Common myeloid progenitor, CD34-positive (primary cell): ENCODE data around the gene LPCAT2.

Experiments
- CTCF ChIA-PET: fragments of 350-600 bp; sonication (Branson Sonifier 250); formaldehyde crosslinking; loops from one replicate; lab custom pipeline; 2021; ENCODE audit warnings: antibody characterized with exemption; lab: Charles Lee
- POLR2A ChIA-PET: fragments of 350-600 bp; sonication (Branson Sonifier 250); formaldehyde crosslinking; loops from one replicate; lab custom pipeline; 2021; ENCODE audit warnings: antibody characterized with exemption; lab: Charles Lee
- DNase-seq, 3 donors: peaks; one replicate each; pipeline versions ENCODE4 v3.0.0 to v3.0.0-alpha.2; 2013
- H3K27ac ChIP-seq, 2 experiments: 1 replicate in 1 of 2; 2 replicates in 1 of 2; pipeline ENCODE4 v1.7.0; 2013; ENCODE audit warnings: inconsistent platforms in 2 of 2, low read length in 2 of 2, mild to moderate bottlenecking in 2 of 2, low read depth in 1 of 2, moderate library complexity in 1 of 2; ENCODE audit not compliant: severe bottlenecking in 2 of 2, insufficient read depth in 1 of 2, poor library complexity in 1 of 2
- H3K27me3 ChIP-seq, 5 experiments: replicated peaks in 2 of 5; 1 replicate in 3 of 5; 2 replicates in 2 of 5; pipeline versions ENCODE4 v1.6.1 to v1.7.0; 2013; ENCODE audit warnings: low read length in 4 of 5, mild to moderate bottlenecking in 2 of 5, moderate library complexity in 2 of 5, inconsistent platforms in 1 of 5; ENCODE audit not compliant: insufficient read depth in 5 of 5, control insufficient read depth in 4 of 5
- H3K36me3 ChIP-seq, 4 experiments: 1 replicate in 2 of 4; 2 replicates in 2 of 4; pipeline versions ENCODE4 v1.6.1 to v1.7.0; 2013; ENCODE audit warnings: low read length in 3 of 4, control low read depth in 1 of 4, mild to moderate bottlenecking in 1 of 4; ENCODE audit not compliant: control insufficient read depth in 4 of 4, insufficient read depth in 4 of 4
- H3K4me1 ChIP-seq, 4 experiments: 1 replicate in 3 of 4; 2 replicates in 1 of 4; pipeline versions ENCODE4 v1.6.1 to v1.7.1; 2013; ENCODE audit warnings: low read length in 3 of 4, mild to moderate bottlenecking in 3 of 4, control low read depth in 1 of 4, inconsistent platforms in 1 of 4, moderate library complexity in 1 of 4; ENCODE audit not compliant: control insufficient read depth in 4 of 4, insufficient read depth in 4 of 4; ENCODE audit errors: control extremely low read depth in 1 of 4
- H3K4me3 ChIP-seq, 7 experiments: 1 replicate in 4 of 7; 2 replicates in 3 of 7; pipeline versions ENCODE4 v1.5.1 to v1.7.0; 2013; ENCODE audit warnings: mild to moderate bottlenecking in 7 of 7, low read length in 6 of 7, moderate library complexity in 6 of 7, inconsistent platforms in 2 of 7, low read depth in 2 of 7, control low read depth in 1 of 7; ENCODE audit not compliant: insufficient read depth in 4 of 7, control insufficient read depth in 1 of 7; ENCODE audit errors: extremely low read depth in 1 of 7
- H3K9me3 ChIP-seq, 5 experiments: 1 replicate in 4 of 5; 2 replicates in 1 of 5; pipeline versions ENCODE4 v1.6.1 to v1.7.1; 2013; ENCODE audit warnings: low read length in 4 of 5, mild to moderate bottlenecking in 2 of 5, inconsistent platforms in 1 of 5, low read depth in 1 of 5, moderate library complexity in 1 of 5; ENCODE audit not compliant: control insufficient read depth in 4 of 5, insufficient read depth in 2 of 5; ENCODE audit errors: control extremely low read depth in 1 of 5
- WGBS: methylation state at CpG from one replicate; pipeline ENCODE4 v1.1.5; 2013; ENCODE audit not compliant: insufficient coverage; 5-methylcytosine and 5-hydroxymethylcytosine counted together

LPCAT2 gene

DNA sequence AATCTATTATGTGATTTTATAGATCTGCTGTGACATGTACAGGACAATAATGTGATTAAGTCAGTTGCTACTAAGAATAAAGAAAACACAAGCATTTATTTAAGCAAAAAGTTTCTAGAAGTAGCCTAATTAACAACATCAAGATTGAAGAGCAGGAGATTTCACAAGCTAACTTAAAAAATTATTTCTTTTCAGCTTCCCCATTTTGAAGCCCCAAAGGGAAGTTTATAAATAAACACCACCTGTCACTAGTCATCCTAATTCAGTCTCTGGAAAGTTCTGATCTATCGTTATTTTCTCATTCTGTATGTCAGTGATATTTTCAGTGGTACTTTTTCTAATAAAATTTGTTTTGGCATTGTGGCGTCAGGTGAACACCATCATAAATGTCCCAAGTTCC is 65.9 kb downstream of the LPCAT2 start:
- CTCF ChIA-PET: interaction anchor here (0.7 to 2.5 kb wide), 8 partner anchors 8 to 127 kb away, joined by 3 to 8 read pairs (median 3); partner anchors contain the start of gene CAPNS2
- Histone ChIP-seq H3K9me3 (no peaks in the 10 kb centered on the region), H3K27ac (peak overlapping the region in 1 of 2 experiments; percentile 35), H3K36me3 (peaks cover 14 to 43% (median 25%) of the 10 kb centered on the region in 4 experiments), H3K27me3 (no peaks in the 10 kb centered on the region), H3K4me3 (peak overlapping the region in 1 of 7 experiments; percentile 19), H3K4me1 (peaks cover 3 to 39% (median 14%) of the 10 kb centered on the region in 4 experiments)
- POLR2A ChIA-PET: no interaction called here
- DNase-seq: peak; percentile 15 to 71 (median 59)
- WGBS: no CpG with 5 or more reads among the region's 2 CpGs

DNA sequence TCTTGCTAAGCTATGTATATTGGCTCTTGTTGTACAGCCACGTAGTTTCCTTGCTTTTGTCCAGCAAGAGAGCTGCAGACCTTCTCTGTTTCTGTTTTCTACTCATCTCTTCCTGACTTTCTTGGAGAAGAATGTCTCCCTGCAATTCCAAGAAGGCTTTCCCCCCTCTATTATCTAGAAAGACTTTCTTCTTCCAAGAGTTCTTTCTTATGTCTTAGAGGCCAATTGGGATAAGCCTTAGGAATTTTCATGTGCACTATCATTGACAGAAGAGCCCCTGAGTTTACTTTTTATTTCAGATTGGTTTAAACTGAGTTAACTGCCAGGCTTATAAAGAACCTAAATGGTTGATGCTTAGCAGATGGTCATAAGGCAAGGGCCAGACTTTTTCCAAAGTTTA is 66.6 kb downstream of the LPCAT2 start:
- H3K4me3 ChIP-seq: peak overlapping the region in 1 of 7 experiments; percentile 19
- 100% methylated on average over 1 of the region's 1 CpG for WGBS
- H3K27me3 ChIP-seq: no peaks in the 10 kb centered on the region
- H3K36me3 ChIP-seq: peaks cover 14 to 46% (median 29%) of the 10 kb centered on the region in 4 experiments
- no peaks in the 10 kb centered on the region for H3K9me3 ChIP-seq
- H3K27ac ChIP-seq: no peak overlapping the region
- ChIA-PET POLR2A (no interaction called here), CTCF (interaction anchor here (0.8 to 1.9 kb wide), 6 partner anchors 9 to 111 kb away, joined by 3 to 4 read pairs (median 3); partner anchors contain the start of gene CAPNS2)
- peaks cover 3 to 39% (median 14%) of the 10 kb centered on the region in 4 experiments for H3K4me1 ChIP-seq
- DNase-seq: no peak

DNA sequence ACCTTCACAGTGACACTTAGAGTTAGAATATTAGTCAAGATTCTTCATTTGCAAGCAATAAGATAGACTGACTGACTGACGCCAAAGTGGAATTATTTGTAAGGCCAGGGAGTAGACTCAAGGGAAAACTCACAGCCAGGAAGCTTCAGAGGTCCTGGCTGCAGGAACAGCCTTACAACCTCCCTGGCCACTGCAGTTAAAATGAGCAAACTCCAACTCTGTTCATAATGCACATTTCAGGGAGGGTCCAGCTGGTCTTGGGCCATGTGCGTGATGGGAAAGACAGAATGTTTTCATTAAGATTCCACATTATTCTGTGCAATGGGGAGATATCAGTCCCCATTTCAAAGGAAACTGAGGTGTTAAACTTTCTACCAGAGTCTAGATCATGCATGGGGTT is 67.5 kb downstream of the LPCAT2 start:
- Histone ChIP-seq H3K4me1 (peaks cover 3 to 36% (median 14%) of the 10 kb centered on the region in 4 experiments), H3K27ac (no peak overlapping the region), H3K36me3 (peaks cover 16 to 53% (median 32%) of the 10 kb centered on the region in 4 experiments), H3K27me3 (no peaks in the 10 kb centered on the region), H3K4me3 (no peak overlapping the region), H3K9me3 (no peaks in the 10 kb centered on the region)
- CTCF ChIA-PET: interaction anchor here (0.8 to 1.9 kb wide), 3 partner anchors 11 to 27 kb away, joined by 3 to 4 read pairs (median 3); no protein-coding TSS in a partner anchor
- POLR2A ChIA-PET: no interaction called here
- 100% methylated on average over 2 of the region's 2 CpGs for WGBS
- DNase-seq: no peak

DNA sequence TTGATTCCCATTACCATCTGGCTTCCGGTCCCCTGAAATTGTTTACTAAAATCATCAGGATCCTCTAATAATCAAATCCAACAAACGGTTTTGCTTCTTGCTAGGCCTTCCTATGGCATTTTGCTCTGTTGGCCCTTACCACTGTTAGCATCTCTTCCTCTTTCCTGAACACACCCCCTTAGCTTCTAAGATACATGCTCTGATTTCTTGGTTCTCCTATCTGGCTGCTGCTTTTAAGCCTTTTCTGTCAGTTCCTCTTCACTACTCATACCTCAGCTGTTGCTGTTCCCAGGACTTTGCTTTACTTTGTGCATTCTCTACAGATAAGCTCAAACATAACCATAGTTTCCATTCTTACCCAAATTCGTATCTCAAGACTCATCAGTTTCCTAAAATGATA is 69.0 kb downstream of the LPCAT2 start:
- WGBS: 84% methylated on average over 3 of the region's 3 CpGs
- no peak overlapping the region for H3K27ac ChIP-seq
- H3K4me1 ChIP-seq: peaks cover 3 to 30% (median 14%) of the 10 kb centered on the region in 4 experiments
- H3K36me3 ChIP-seq: peaks cover 16 to 56% (median 38%) of the 10 kb centered on the region in 4 experiments
- ChIA-PET CTCF (interaction anchor here (1.8 kb wide), 1 partner anchor 74 kb away, joined by 4 read pairs; no protein-coding TSS in a partner anchor), POLR2A (no interaction called here)
- DNase-seq: peak in 2 of 3 donors; percentile 36 to 56
- H3K9me3 ChIP-seq: no peaks in the 10 kb centered on the region
- H3K27me3 ChIP-seq: no peaks in the 10 kb centered on the region
- no peak overlapping the region for H3K4me3 ChIP-seq

- no peak for DNase-seq
- Histone ChIP-seq H3K27me3 (no peaks in the 10 kb centered on the region), H3K4me1 (no peaks in the 10 kb centered on the region), H3K4me3 (no peak overlapping the region), H3K9me3 (peaks cover 0 to 2% (median 0%) of the 10 kb centered on the region in 5 experiments), H3K27ac (no peak overlapping the region), H3K36me3 (peaks cover 5 to 27% (median 10%) of the 10 kb centered on the region in 4 experiments)
- WGBS: 83% methylated on average over 1 of the region's 2 CpGs
- ChIA-PET CTCF (no interaction called here), POLR2A (no interaction called here)
Observed at GRCh38 chr16:55585631-55586030, 76.8 kb downstream of the LPCAT2 start.

DNA sequence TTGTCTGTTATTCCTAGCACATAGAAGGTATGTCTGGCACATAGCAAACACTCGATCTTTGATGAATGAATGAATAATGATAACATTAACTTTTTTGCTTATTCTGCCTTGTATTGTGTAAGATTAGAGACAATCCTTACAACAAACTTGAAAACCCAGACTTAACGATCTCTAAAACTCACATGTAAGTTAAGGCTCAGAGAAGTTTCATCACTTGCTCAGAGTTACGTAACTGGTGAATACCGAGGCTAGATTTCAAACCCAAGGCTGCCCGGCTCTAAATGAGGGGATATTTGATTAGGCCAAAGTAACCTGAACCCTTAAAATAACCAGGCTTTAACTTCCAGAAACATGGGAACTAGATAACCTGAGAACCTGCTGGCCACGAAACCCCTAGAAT is 79.9 kb downstream of the LPCAT2 start:
- POLR2A ChIA-PET: no interaction called here
- H3K4me3 ChIP-seq: no peak overlapping the region
- CTCF ChIA-PET: no interaction called here

DNA sequence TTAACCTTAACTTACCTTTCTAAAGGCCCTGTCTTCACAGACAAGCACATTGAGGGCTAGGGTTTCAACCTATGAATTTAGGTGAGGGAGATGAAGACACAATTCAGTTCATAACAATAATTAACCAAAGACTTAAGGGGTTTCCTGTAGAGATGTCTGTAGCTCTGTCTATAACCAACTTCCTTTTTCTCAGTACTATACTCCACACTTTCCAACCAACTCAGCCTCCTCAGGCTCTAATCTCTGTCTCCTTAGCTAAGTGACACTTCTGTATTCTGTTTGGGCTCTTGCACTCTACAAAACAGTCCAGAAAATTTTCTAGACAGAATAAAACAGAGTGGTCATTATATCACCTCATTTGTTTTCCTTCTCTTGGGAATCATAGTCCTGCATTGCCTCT is 83.4 kb downstream of the LPCAT2 start:
- ChIA-PET POLR2A (interaction anchor here (0.6 kb wide), 1 partner anchor 45 kb away, joined by 5 read pairs; no protein-coding TSS in a partner anchor), CTCF (interaction anchor here (1.1 to 1.5 kb wide), 3 partner anchors 15 to 82 kb away, joined by 3 to 5 read pairs (median 3); no protein-coding TSS in a partner anchor)
- Histone ChIP-seq H3K4me3 (peak overlapping the region in 1 of 7 experiments; percentile 23), H3K9me3 (no peaks in the 10 kb centered on the region), H3K4me1 (peaks cover 0 to 17% (median 5%) of the 10 kb centered on the region in 4 experiments), H3K36me3 (no peaks in the 10 kb centered on the region), H3K27ac (no peak overlapping the region), H3K27me3 (peaks cover 0 to 3% (median 0%) of the 10 kb centered on the region in 5 experiments)
- DNase-seq: peak in 2 of 3 donors; percentile 70 to 80

More for the DNA sequence above, 79.9 kb downstream of the LPCAT2 start:
- no peak for DNase-seq
- Histone ChIP-seq H3K27me3 (no peaks in the 10 kb centered on the region), H3K9me3 (peaks cover 0 to 2% (median 0%) of the 10 kb centered on the region in 5 experiments), H3K4me1 (peaks cover 0 to 11% (median 5%) of the 10 kb centered on the region in 4 experiments), H3K36me3 (peaks cover 0 to 6% (median 2%) of the 10 kb centered on the region in 4 experiments), H3K27ac (no peak overlapping the region)
- WGBS: 96% methylated on average over 3 of the region's 6 CpGs
